SK-N-SH (cell line): Measurements from ENCODE around the gene MLLT10. TPM values are rescaled to one million over a fixed set of nuclear protein-coding genes. Genes with fewer than 3 reads are reported as not detected.
A peak's percentile ranks its signal among the peaks of the same experiment; 100 is the strongest.

Experiments
- CTCF ChIA-PET: fragments of 300-600, 350-600 bp; formaldehyde crosslinking; extraction: SDS; loops from one replicate; lab custom pipeline; 2021; lab: Yijun Ruan, JAX
- POLR2A ChIA-PET: fragments of 350-600 bp; sonication (Branson Sonifier 250); formaldehyde crosslinking; extraction: SDS; loops from one replicate; lab custom pipeline; 2020; ENCODE audit warnings: antibody characterized with exemption, inconsistent platforms; lab: Yijun Ruan, JAX
- DNase-seq: peaks from one replicate; pipeline ENCODE4 v3.0.0; 2012
- H2AFZ ChIP-seq: fragments of 200-600 bp; sonication (generic); 2 replicates; pipeline ENCODE4 v1.8.1; 2016; ENCODE audit warnings: antibody characterized with exemption, mild to moderate bottlenecking, low read depth
- H3F3A ChIP-seq: fragments of 200-600 bp; sonication (generic); replicated peaks from 2 replicates; pipeline ENCODE3; 2016; ENCODE audit warnings: antibody characterized with exemption, mild to moderate bottlenecking; ENCODE audit not compliant: insufficient read depth
- H3K27ac ChIP-seq, 2 experiments: fragments of 200-500 bp in 1 of 2; fragments of 200-600 bp in 1 of 2; sonication (Bioruptor generic) in 1 of 2; sonication (generic), shearing (Covaris generic) in 1 of 2; 2 replicates each; pipeline versions ENCODE4 v1.5.1 to v1.6.1; 2014 to 2016; ENCODE audit warnings: low read depth in 2 of 2, inconsistent platforms in 1 of 2, low read length in 1 of 2, mild to moderate bottlenecking in 1 of 2, mixed read lengths in 1 of 2
- H3K27me3 ChIP-seq: fragments of 200-600 bp; sonication (generic), shearing (Covaris generic); 2 replicates; pipeline ENCODE4 v1.6.1; 2016; ENCODE audit warnings: mixed run types; ENCODE audit not compliant: insufficient read depth
- H3K36me3 ChIP-seq, 2 experiments: fragments of 200-500 bp in 1 of 2; fragments of 200-600 bp in 1 of 2; sonication (Bioruptor generic) in 1 of 2; sonication (generic) in 1 of 2; replicated peaks in 1 of 2; 2 replicates each; pipeline versions ENCODE3 to v1.5.1; 2014 to 2016; ENCODE audit warnings: low read length in 1 of 2, mild to moderate bottlenecking in 1 of 2; ENCODE audit not compliant: insufficient read depth in 2 of 2, control insufficient read depth in 1 of 2
- H3K4me1 ChIP-seq, 2 experiments: fragments of 200-500 bp in 1 of 2; fragments of 200-600 bp in 1 of 2; sonication (Bioruptor generic) in 1 of 2; sonication (generic), shearing (Covaris generic) in 1 of 2; 2 replicates each; pipeline versions ENCODE4 v1.5.1 to v1.6.1; 2014 to 2016; ENCODE audit warnings: low read depth in 1 of 2, low read length in 1 of 2, mixed run types in 1 of 2; ENCODE audit not compliant: insufficient read depth in 2 of 2, control insufficient read depth in 1 of 2
- H3K4me2 ChIP-seq: fragments of 200-600 bp; sonication (generic), shearing (Covaris generic); 2 replicates; pipeline ENCODE4 v1.6.1; 2017; ENCODE audit warnings: mixed run types
- H3K4me3 ChIP-seq, 2 experiments: fragments of 200-500 bp in 1 of 2; fragments of 200-600 bp in 1 of 2; sonication (Bioruptor generic) in 1 of 2; sonication (generic), shearing (Covaris generic) in 1 of 2; 2 replicates each; pipeline versions ENCODE4 v1.5.1 to v1.8.1; 2014 to 2016; ENCODE audit warnings: low read depth in 2 of 2, inconsistent platforms in 1 of 2, low read length in 1 of 2, mild to moderate bottlenecking in 1 of 2, mixed read lengths in 1 of 2, moderate library complexity in 1 of 2
- H3K79me2 ChIP-seq: fragments of 200-600 bp; sonication (generic); 2 replicates; pipeline ENCODE4 v1.8.1; 2017; ENCODE audit warnings: mild to moderate bottlenecking; ENCODE audit not compliant: insufficient read depth
- H3K9ac ChIP-seq: fragments of 200-600 bp; sonication (generic); 2 replicates; pipeline ENCODE4 v1.6.1; 2017; ENCODE audit warnings: mixed run types
- H3K9me2 ChIP-seq: fragments of 200-600 bp; sonication (generic); 2 replicates; pipeline ENCODE4 v1.6.1; 2017; ENCODE audit warnings: mixed run types
- H3K9me3 ChIP-seq: fragments of 200-600 bp; sonication (generic); 2 replicates; pipeline ENCODE4 v1.6.1; 2017; ENCODE audit warnings: mixed run types, mild to moderate bottlenecking, moderate library complexity
- H4K20me1 ChIP-seq: fragments of 200-600 bp; sonication (generic); 2 replicates; pipeline ENCODE4 v1.6.1; 2017; ENCODE audit warnings: mild to moderate bottlenecking, mixed run types; ENCODE audit not compliant: insufficient read depth
- CHD2 ChIP-seq: fragments of 150-350 bp; IDR thresholded peaks from 2 replicates; pipeline ENCODE4 v1.6.1; 2018; ENCODE audit warnings: low read length; ENCODE audit not compliant: partially characterized antibody
- EZH2phosphoT487 ChIP-seq: fragments of 200-600 bp; sonication (generic); IDR thresholded peaks from 2 replicates; pipeline ENCODE4 v1.6.1; 2017; ENCODE audit warnings: low read depth, mixed run types, mild to moderate bottlenecking, antibody characterized with exemption, moderate library complexity, borderline replicate concordance
- FOSL2 ChIP-seq: IDR thresholded peaks from 2 replicates; pipeline ENCODE4 v1.4.0; 2012; ENCODE audit warnings: low read depth, mild to moderate bottlenecking, moderate library complexity, borderline replicate concordance
- FOXM1 ChIP-seq: IDR thresholded peaks from 2 replicates; pipeline ENCODE4 v1.4.0; 2012; ENCODE audit warnings: low read depth, mild to moderate bottlenecking
- GATA2 ChIP-seq: sonication (generic); formaldehyde crosslinking; IDR thresholded peaks from 2 replicates; pipeline ENCODE4 v1.5.0; 2020; ENCODE audit warnings: mild to moderate bottlenecking, missing genetic modification reagents
- NFIC ChIP-seq: IDR thresholded peaks from 2 replicates; pipeline ENCODE4 v1.4.0; 2012; ENCODE audit warnings: borderline replicate concordance
- NRF1 ChIP-seq: IDR thresholded peaks from 2 replicates; pipeline ENCODE4 v1.6.1; 2012; ENCODE audit warnings: low read depth, mild to moderate bottlenecking, low read length
- RAD21 ChIP-seq: IDR thresholded peaks from 2 replicates; pipeline ENCODE4 v1.6.1; 2012; ENCODE audit warnings: mild to moderate bottlenecking, low read length
- SIN3A ChIP-seq: IDR thresholded peaks from 2 replicates; pipeline ENCODE4 v1.6.1; 2012; ENCODE audit warnings: low read depth, mild to moderate bottlenecking, low read length, moderate library complexity, borderline replicate concordance
- SMC3 ChIP-seq: IDR thresholded peaks from 2 replicates; pipeline ENCODE4 v1.6.1; 2012; ENCODE audit warnings: low read depth, low read length, improper control_type of control experiment
- TAF1 ChIP-seq: IDR thresholded peaks from 2 replicates; pipeline ENCODE4 v1.6.1; 2012; ENCODE audit warnings: low read depth, mild to moderate bottlenecking, low read length, moderate library complexity, borderline replicate concordance
- YY1 ChIP-seq: IDR thresholded peaks from 2 replicates; pipeline ENCODE4 v1.4.0; 2012; ENCODE audit warnings: low read depth, mild to moderate bottlenecking
- WGBS: methylation state at CpG from one replicate; pipeline ENCODE4 v1.1.6; 2017; ENCODE audit warnings: low lambda C conversion rate; 5-methylcytosine and 5-hydroxymethylcytosine counted together
- polyA plus RNA-seq, 3 experiments: library from polyadenylated mRNA; depleted of rRNA; stranded (reverse); fragments of >200 nt; gene quantifications; 2 replicates each; pipeline ENCODE4 v1.2.3, GENCODE V29; 2012
- TF ChIP-seq, protein P1 (sequence below): IDR thresholded peaks from 2 replicates; pipeline ENCODE4 v1.4.0; 2012; ENCODE audit warnings: low read depth, borderline replicate concordance
- TF ChIP-seq, protein P2 (sequence below): IDR thresholded peaks from 2 replicates; pipeline ENCODE4 v1.4.0; 2012; ENCODE audit warnings: low read depth

The MLLT10 gene
- polyA plus RNA-seq, 1 of the 3 experiments (the other 2 are of a cell fraction): 26.0 TPM

DNA sequence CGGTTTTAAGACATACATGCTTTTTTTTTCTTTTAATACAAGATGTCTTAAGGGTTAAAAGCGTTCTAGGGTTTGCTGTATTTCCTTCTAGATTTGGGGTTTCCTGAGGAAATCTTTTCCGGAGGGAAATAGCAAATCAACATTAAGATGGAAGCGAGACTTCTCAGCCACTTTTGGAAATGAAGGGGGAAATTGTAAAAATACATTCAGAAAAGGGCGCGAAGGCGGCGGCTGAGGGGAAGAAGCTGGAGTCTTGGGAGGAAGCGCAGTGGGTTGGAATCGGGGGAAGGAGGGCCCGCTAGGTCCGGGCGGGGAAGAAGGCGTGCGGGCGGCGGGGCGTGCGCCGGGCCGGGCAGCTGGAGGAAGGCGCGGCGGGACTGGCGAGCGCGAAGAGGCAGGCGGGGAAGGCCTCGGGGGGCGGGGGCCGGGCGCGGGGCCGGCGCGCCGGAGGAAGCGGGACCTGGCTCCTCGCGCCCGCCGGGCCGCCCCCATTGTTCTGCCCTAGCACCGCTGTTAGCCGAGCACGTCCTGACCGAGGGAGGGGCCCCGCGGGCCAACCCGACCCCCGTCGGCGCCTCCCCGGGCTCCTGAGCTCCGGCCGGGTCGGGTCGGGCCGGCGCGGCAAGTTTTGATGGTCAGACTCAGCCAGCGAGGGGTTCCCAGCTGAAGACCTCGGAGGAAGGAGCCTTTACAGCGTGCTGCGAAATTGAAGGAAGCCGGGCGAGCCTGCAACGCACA, 7.0 kb upstream of the MLLT10 start (continued):
- TF ChIP-seq EZH2phosphoT487 (no peak), NRF1 (no peak), NFIC (no peak), SIN3A (no peak), GATA2 (CRISPR knock-in tag) (no peak), FOSL2 (no peak), CHD2 (no peak), RAD21 (no peak), SMC3 (no peak), TAF1 (peak; percentile 48)
- TF ChIP-seq, protein P1, sequence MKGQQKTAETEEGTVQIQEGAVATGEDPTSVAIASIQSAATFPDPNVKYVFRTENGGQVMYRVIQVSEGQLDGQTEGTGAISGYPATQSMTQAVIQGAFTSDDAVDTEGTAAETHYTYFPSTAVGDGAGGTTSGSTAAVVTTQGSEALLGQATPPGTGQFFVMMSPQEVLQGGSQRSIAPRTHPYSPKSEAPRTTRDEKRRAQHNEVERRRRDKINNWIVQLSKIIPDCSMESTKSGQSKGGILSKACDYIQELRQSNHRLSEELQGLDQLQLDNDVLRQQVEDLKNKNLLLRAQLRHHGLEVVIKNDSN: no peak
- TF ChIP-seq, protein P2, sequence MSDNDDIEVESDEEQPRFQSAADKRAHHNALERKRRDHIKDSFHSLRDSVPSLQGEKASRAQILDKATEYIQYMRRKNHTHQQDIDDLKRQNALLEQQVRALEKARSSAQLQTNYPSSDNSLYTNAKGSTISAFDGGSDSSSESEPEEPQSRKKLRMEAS: no peak; the same call in 1 of the 2 replicates

DNA sequence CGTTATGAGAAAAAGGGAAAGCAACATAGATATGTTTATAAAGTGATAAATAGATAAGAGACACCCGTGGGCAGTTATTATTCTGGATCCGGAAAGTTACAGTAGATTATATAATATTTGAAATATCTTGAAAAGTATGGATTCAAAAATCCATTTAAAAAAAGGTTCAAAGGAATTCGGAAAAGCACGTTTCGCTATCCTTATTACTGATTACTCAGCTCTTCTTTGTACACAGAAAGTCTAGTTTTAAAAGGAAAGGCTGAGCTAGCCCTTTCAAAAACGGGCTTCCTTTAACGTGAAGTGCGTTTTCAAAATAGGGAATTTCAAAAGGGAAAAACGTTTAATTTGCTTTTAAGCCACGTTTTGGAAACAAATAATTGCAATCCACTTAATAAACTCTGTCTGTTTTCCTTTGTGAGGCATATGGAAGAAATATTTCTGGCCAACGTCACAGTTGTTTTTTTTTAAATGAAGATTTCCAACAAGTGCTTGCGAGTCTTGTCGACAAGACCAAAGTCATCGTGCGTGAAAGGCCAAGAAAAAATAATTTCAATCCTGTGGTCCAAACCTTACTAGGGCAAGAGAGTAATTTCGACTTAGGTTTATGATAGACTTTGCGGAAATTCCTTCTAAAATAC, 6.3 kb upstream of the MLLT10 start:
- 2% methylated on average over 18 of the region's 18 CpGs for WGBS

More for the DNA sequence above, 6.3 kb upstream of the MLLT10 start:
- no peak for DNase-seq
- Histone ChIP-seq H3K4me1 (peaks cover 22 to 41% of the 10 kb centered on the region in 2 experiments; a peak in 3 of 4 replicates), H3F3A (peaks cover 51% of the 10 kb centered on the region), H2AFZ (peak overlapping the region; percentile 25; the same call in 1 of the 2 replicates), H3K9me3 (no peaks in the 10 kb centered on the region), H3K9ac (peak overlapping the region; percentile 94), H4K20me1 (no peaks in the 10 kb centered on the region), H3K4me3 (peak overlapping the region; percentile 70 to 76), H3K9me2 (no peaks in the 10 kb centered on the region), H3K27me3 (no peaks in the 10 kb centered on the region), H3K27ac (peak overlapping the region; percentile 98 to 99), H3K4me2 (peak overlapping the region; percentile 93), H3K36me3 (no peaks in the 10 kb centered on the region), H3K79me2 (peaks cover 39% of the 10 kb centered on the region)
- peak; percentile 79; the same call in 1 of the 2 replicates for TF ChIP-seq FOXM1
- no peak; the same call in 1 of the 2 replicates for TF ChIP-seq NFIC
- TF ChIP-seq YY1: 0 out of 2 replicates have a peak, but pooled peaks have one; percentile 4
- ChIA-PET CTCF (interaction anchor here (1.1 to 11.1 kb wide), 4 partner anchors 12 to 205 kb away, joined by 3 to 101 read pairs (median 7); no protein-coding TSS in a partner anchor), POLR2A (interaction anchor here (0.7 to 2.9 kb wide), 6 partner anchors 9 to 571 kb away, joined by 3 to 21 read pairs (median 8); no protein-coding TSS in a partner anchor)
